GM12891 (cell line): Measurements from ENCODE around the gene RADX.

Experiments used
- PAX5 ChIP-seq: IDR thresholded peaks from 2 replicates; pipeline ENCODE4 v1.6.1; 2011; ENCODE audit warnings: low read length, moderate library complexity, mild to moderate bottlenecking; ENCODE audit not compliant: insufficient read depth, severe bottlenecking
- POLR2A ChIP-seq: IDR thresholded peaks from 2 replicates; pipeline ENCODE4 v1.6.1; 2011; ENCODE audit warnings: low read depth, low read length, control low read depth
- POLR2AphosphoS5 ChIP-seq: IDR thresholded peaks from 2 replicates; pipeline ENCODE4 v1.6.1; 2011; ENCODE audit warnings: low read depth, low read length, control low read depth
- SPI1 ChIP-seq: IDR thresholded peaks from 2 replicates; pipeline ENCODE4 v1.6.1; 2011; ENCODE audit warnings: low read depth, low read length, control low read depth
- TAF1 ChIP-seq: IDR thresholded peaks from 2 replicates; pipeline ENCODE4 v1.6.1; 2011; ENCODE audit warnings: low read depth, low read length, control low read depth

- TF ChIP-seq POLR2A (no peak), POLR2AphosphoS5 (no peak), TAF1 (no peak), SPI1 (no peak), PAX5 (no peak)
Observed at GRCh38 chrX:106728337-106728736, 116.6 kb downstream of the RADX start.
